ENCODE data around the gene SSH3.

Gene SSH3

GRCh38 chr11:67280341-67280787 is 23.0 kb upstream of the SSH3 start:
- no peak for DNase-seq (ENCODE audit: low spot score)

- DNase-seq (ENCODE audit: low spot score), result no peak
Measured at GRCh38 chr11:67280788-67281551, 22.4 kb upstream of the SSH3 start.

GRCh38 chr11:67281552-67282150 is 21.7 kb upstream of the SSH3 start:
- no peak for DNase-seq (ENCODE audit: low spot score)

- DNase-seq (ENCODE audit: low spot score), result no peak
Measured at GRCh38 chr11:67282155-67282875, 21.0 kb upstream of the SSH3 start.

- no peak for DNase-seq (ENCODE audit: low spot score)
Measured at GRCh38 chr11:67282876-67283371, 20.4 kb upstream of the SSH3 start.

GRCh38 chr11:67283481-67283963 is 19.8 kb upstream of the SSH3 start:
- DNase-seq (ENCODE audit: low spot score), result no peak

GRCh38 chr11:67284811-67285540 is 18.4 kb upstream of the SSH3 start:
- no peak for DNase-seq (ENCODE audit: low spot score)

- DNase-seq (ENCODE audit: low spot score), result no peak
Measured at GRCh38 chr11:67285541-67286498, 17.5 kb upstream of the SSH3 start.

GRCh38 chr11:67286621-67287333 is 16.6 kb upstream of the SSH3 start:
- no peak for DNase-seq (ENCODE audit: low spot score)

- no peak for DNase-seq (ENCODE audit: low spot score)
Measured at GRCh38 chr11:67287355-67288197, 15.8 kb upstream of the SSH3 start.

- DNase-seq (ENCODE audit: low spot score), result no peak
Measured at GRCh38 chr11:67288198-67288451, 15.2 kb upstream of the SSH3 start.

- peak; percentile 86 for DNase-seq (ENCODE audit: low spot score)
Measured at GRCh38 chr11:67288452-67289225, 14.7 kb upstream of the SSH3 start.

GRCh38 chr11:67289226-67289650 is 14.1 kb upstream of the SSH3 start, which contains the start of gene ANKRD13D:
TSS of gene ANKRD13D (plus strand) at chr11:67289303. CDS start at chr11:67289461, 158 bp downstream.
- peak; percentile 83 for DNase-seq (ENCODE audit: low spot score)

GRCh38 chr11:67289651-67290479 is 13.5 kb upstream of the SSH3 start:
- DNase-seq (ENCODE audit: low spot score), result no peak

- DNase-seq (ENCODE audit: low spot score), result no peak
Measured at GRCh38 chr11:67290801-67291200, 12.5 kb upstream of the SSH3 start.

- DNase-seq (ENCODE audit: low spot score), result no peak
Measured at GRCh38 chr11:67291481-67292381, 11.6 kb upstream of the SSH3 start.

- no peak for DNase-seq (ENCODE audit: low spot score)
Measured at GRCh38 chr11:67292671-67293070, 10.7 kb upstream of the SSH3 start.

Data from Ammon's horn (tissue), 1 donor.